ENCODE results near the gene RAB29.

Gene RAB29

DNA sequence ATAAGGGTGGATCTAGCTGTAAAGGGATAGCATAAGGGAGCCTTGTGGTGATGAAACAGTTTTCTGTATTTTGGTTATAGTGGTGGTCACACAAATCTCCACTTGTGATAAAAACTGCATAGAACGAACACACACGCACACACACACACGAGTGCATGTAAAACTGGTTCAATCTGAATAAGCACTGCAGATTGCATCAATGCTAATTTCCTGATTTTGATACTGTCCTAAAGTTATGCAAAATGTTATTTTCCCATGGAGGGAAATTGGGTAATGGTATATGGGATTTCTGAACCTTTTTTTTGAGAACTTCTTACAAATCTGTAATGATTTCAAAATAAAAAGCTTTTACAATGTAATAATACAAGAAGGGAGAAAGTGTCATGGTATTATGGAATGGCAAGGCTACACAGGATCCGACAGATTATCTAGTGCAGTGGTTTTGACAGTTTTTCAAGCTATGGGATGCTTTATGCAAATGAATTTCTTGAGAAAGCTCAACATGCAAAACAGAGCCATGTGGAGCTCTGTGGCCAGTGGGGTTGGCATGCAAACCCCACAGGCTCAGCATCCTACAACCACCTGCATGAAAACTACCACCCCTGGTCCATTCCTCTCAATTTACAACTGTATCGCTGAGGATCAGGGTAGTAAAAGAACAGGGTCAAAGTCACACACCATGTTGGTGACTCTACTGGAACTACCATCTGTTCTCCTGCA is 18.9 kb upstream of the RAB29 start:
- H3K4me3 ChIP-seq = no peak overlapping the region
- H3K36me3 ChIP-seq = peaks cover 73 to 93% (median 80%) of the 10 kb centered on the region in 3 donors
- H3K9me3 ChIP-seq = no peaks in the 10 kb centered on the region
- H3K27me3 ChIP-seq = no peaks in the 10 kb centered on the region
- H3K4me1 ChIP-seq = no peaks in the 10 kb centered on the region
- TF ChIP-seq, protein P1, sequence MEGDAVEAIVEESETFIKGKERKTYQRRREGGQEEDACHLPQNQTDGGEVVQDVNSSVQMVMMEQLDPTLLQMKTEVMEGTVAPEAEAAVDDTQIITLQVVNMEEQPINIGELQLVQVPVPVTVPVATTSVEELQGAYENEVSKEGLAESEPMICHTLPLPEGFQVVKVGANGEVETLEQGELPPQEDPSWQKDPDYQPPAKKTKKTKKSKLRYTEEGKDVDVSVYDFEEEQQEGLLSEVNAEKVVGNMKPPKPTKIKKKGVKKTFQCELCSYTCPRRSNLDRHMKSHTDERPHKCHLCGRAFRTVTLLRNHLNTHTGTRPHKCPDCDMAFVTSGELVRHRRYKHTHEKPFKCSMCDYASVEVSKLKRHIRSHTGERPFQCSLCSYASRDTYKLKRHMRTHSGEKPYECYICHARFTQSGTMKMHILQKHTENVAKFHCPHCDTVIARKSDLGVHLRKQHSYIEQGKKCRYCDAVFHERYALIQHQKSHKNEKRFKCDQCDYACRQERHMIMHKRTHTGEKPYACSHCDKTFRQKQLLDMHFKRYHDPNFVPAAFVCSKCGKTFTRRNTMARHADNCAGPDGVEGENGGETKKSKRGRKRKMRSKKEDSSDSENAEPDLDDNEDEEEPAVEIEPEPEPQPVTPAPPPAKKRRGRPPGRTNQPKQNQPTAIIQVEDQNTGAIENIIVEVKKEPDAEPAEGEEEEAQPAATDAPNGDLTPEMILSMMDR (IDR thresholded peaks at IDR 0.05) = no peak
- no peak for DNase-seq
- intact Hi-C loops (cut with DNase I; ENCODE audit: low total_unique reads) = no loop called here
- H3K27ac ChIP-seq = no peak overlapping the region

DNA sequence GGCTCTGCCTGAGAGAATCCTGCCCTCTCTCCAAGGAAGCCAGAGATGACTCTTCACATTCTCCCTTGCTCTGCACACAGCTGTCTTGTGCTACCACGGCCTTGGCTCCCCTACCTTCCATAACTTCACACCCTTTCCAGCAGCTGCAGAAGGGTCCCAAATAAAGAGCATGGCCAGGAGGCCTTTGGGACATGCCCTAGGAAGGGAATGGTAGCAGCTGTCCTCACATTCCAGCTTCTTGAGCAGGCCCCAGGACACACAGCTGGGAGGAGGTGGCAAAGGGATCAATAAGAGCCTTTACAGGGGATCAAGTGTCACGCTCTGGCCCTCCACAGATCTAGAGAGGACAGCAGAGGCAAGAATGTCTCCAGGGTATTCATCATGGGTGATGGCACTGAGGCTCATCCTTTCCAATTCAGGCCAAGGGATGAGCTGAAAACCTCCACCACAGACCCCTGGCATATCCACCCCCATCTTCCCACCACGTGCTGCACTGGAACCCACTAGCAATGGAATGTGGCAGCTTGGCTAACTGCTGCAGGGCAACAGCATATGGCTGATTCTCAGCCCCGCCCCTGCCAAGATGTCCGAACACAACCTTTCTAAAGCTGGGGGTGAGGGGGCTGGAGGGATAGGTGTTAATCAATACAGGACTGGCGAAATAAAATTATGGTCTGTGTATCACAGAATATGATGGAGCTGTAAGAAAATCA is 17.8 kb upstream of the RAB29 start:
- intact Hi-C loops (cut with DNase I; ENCODE audit: low total_unique reads) = no loop called here
- Histone ChIP-seq H3K4me3 (no peak overlapping the region), H3K36me3 (peaks cover 63 to 83% (median 70%) of the 10 kb centered on the region in 3 donors), H3K9me3 (no peaks in the 10 kb centered on the region), H3K27ac (no peak overlapping the region), H3K4me1 (no peaks in the 10 kb centered on the region), H3K27me3 (no peaks in the 10 kb centered on the region)
- TF ChIP-seq, protein P1 (IDR thresholded peaks at IDR 0.05) = no peak
- no peak for DNase-seq

DNA sequence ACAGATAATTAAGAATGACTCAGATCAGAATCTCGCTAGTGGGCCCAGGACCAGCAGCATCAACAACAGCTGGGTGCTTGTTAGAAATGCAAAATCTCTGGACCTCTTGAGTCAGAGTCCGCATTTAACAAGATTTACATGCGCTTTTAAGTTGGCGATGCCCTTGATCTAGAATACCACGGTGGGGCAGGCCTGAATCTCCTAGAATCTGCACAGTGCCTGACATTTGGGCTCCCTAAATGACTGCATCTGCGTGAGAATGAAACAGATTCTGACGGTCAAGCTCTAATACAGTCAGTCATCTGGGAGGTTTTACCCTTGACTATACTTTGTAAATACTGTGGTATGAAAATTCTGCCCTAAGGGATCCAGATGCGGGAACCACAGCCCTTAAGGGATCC is 17.2 kb upstream of the RAB29 start:
- TF ChIP-seq, protein P1 (IDR thresholded peaks at IDR 0.05) = no peak
- Histone ChIP-seq H3K27me3 (no peaks in the 10 kb centered on the region), H3K4me1 (no peaks in the 10 kb centered on the region), H3K27ac (no peak overlapping the region), H3K9me3 (no peaks in the 10 kb centered on the region), H3K36me3 (peaks cover 56 to 76% (median 63%) of the 10 kb centered on the region in 3 donors), H3K4me3 (no peak overlapping the region)
- no peak for DNase-seq
- intact Hi-C loops (cut with DNase I; ENCODE audit: low total_unique reads) = no loop called here

DNA sequence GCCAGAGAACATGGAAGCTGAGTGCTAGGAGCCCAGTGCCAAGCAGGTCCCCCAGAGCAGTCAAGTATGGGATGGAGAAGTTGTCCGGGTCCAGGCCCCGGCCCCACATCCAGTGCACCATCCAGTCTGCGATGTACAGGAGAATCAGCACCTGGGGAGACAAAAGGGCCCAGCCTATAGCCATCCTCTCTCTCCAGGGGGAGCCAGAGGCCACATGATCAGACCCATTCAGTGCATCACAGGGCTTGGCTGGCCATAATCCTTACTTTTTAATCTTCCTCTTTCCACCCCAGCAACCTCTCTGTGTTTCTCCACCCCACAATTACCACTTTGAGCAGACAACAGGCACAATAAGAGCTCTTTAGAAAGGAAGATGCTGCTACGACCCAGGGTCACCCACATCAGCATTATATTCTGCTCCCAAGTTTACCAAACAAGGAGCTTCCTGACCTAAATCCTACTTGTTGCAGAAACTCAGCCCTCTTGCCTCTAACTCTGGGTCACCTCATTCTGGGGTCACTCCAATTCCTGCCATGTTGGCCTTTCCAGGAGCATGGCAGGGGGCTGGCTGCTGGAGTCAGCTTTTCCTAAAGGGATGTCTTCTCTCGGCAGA is 16.4 kb upstream of the RAB29 start:
- TF ChIP-seq, protein P1 (IDR thresholded peaks at IDR 0.05) = peak; percentile 69 to 81

DNA sequence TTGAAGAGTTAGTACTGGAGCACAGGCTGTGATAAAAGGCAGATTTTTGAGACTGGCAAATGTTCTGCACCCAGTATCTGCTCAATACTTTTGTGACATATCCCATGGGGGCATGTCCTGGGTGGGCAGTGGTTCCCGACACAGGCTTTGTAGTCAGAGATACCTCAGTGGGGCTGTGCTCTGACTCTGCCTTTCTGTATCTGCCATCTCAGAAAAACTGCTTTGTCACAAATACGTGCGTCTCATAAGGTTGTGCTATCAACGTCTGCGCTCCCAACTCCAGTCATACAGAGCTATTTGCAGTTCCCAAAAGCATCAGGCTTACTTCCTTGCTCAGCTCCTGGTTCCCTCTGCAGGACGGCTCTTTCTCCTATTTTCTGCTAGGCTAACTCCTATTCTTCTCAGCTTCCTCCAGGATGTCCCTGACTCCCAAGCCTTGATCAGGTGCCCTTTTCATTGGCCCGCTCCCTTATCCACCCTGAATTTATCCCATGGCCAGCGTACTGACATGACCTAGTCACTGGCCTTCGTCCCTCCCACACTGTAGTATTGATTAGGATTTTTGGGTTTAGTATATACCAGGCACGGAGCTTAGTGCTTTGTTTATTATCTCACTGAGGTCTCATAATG is 12.1 kb upstream of the RAB29 start:
- Histone ChIP-seq H3K4me3 (no peak overlapping the region), H3K27me3 (no peaks in the 10 kb centered on the region), H3K36me3 (peaks cover 13 to 26% (median 21%) of the 10 kb centered on the region in 3 donors), H3K9me3 (no peaks in the 10 kb centered on the region), H3K4me1 (peaks cover 0 to 24% (median 12%) of the 10 kb centered on the region in 4 donors), H3K27ac (no peak overlapping the region)
- DNase-seq = no peak
- intact Hi-C loops (cut with DNase I; ENCODE audit: low total_unique reads) = no loop called here
- TF ChIP-seq, protein P1 (IDR thresholded peaks at IDR 0.05) = no peak

More for the DNA sequence above, 16.4 kb upstream of the RAB29 start:
- Histone ChIP-seq H3K9me3 (no peaks in the 10 kb centered on the region), H3K36me3 (peaks cover 51 to 68% (median 55%) of the 10 kb centered on the region in 3 donors), H3K27me3 (no peaks in the 10 kb centered on the region), H3K27ac (no peak overlapping the region), H3K4me1 (no peaks in the 10 kb centered on the region), H3K4me3 (no peak overlapping the region)
- intact Hi-C loops (cut with DNase I; ENCODE audit: low total_unique reads) = loop anchor here (2.0 kb wide), 1 partner anchor 187 kb away; no protein-coding TSS in a partner anchor
- peak in 1 of 2 donors; percentile 59 for DNase-seq

Measured in tibial artery (tissue), 4 donors.